Parathyroid adenoma (tissue), 2 donors: ENCODE measurements around the gene CEP162.

Source experiments
- H2AFZ ChIP-seq: fragments of 300-600 bp; sonication (generic); one replicate; pipeline ENCODE4 v1.7.0; 2017; ENCODE audit warnings: antibody characterized with exemption, mild to moderate bottlenecking
- H3K27ac ChIP-seq: fragments of 300-600 bp; sonication (generic); one replicate; pipeline ENCODE4 v1.7.0; 2017
- H3K27me3 ChIP-seq: fragments of 300-600 bp; sonication (generic); one replicate; pipeline ENCODE4 v1.7.0; 2017; ENCODE audit warnings: low read length; ENCODE audit not compliant: control insufficient read depth, insufficient read depth
- H3K36me3 ChIP-seq: fragments of 300-600 bp; sonication (generic); one replicate; pipeline ENCODE4 v1.7.0; 2017; ENCODE audit warnings: low read length; ENCODE audit not compliant: control insufficient read depth, insufficient read depth
- H3K4me1 ChIP-seq: fragments of 300-600 bp; sonication (generic); one replicate; pipeline ENCODE4 v1.7.0; 2017; ENCODE audit warnings: control low read depth
- H3K4me2 ChIP-seq: fragments of 300-600 bp; sonication (generic); one replicate; pipeline ENCODE4 v1.7.0; 2017; ENCODE audit warnings: low read length
- H3K4me3 ChIP-seq: fragments of 300-600 bp; sonication (generic); one replicate; pipeline ENCODE4 v1.7.0; 2017; ENCODE audit warnings: low read depth, low read length
- H3K79me2 ChIP-seq: fragments of 300-600 bp; sonication (generic); one replicate; pipeline ENCODE4 v1.7.0; 2017; ENCODE audit warnings: control low read depth
- H3K9ac ChIP-seq: fragments of 300-600 bp; sonication (generic); one replicate; pipeline ENCODE4 v1.7.0; 2017; ENCODE audit warnings: mild to moderate bottlenecking
- H3K9me3 ChIP-seq: fragments of 300-600 bp; sonication (generic); one replicate; pipeline ENCODE4 v1.7.0; 2017; ENCODE audit warnings: low read length; ENCODE audit not compliant: control insufficient read depth
- TF ChIP-seq, protein P1 (sequence below): fragments of 300-600 bp; sonication (generic); IDR thresholded peaks from one replicate; pipeline ENCODE4 v1.7.0; 2017; ENCODE audit warnings: antibody characterized with exemption, mild to moderate bottlenecking
- donor health status: primary hyperparathyroidism.

CEP162 gene

DNA sequence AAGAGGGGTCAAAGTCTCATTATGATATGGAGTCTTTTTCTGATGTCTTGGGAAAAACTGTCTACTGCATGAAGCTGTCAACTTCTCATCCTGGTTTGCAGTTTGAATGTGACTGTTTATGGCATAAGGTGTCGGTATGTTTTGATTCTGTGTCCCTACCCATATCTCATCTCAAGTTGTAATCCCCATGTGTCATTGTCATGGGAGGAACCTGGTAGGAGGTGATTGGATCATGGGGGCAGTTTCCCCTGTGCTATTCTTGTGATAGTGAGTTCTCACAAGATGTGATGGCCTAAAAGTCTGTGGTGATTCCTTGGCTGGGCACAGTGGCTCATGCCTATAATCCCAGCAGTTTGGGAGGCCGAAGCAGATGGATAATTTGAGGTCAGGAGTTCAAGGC is 146.2 kb downstream of the CEP162 start:
- H3K9ac ChIP-seq: no peak overlapping the region
- TF ChIP-seq, protein P1, sequence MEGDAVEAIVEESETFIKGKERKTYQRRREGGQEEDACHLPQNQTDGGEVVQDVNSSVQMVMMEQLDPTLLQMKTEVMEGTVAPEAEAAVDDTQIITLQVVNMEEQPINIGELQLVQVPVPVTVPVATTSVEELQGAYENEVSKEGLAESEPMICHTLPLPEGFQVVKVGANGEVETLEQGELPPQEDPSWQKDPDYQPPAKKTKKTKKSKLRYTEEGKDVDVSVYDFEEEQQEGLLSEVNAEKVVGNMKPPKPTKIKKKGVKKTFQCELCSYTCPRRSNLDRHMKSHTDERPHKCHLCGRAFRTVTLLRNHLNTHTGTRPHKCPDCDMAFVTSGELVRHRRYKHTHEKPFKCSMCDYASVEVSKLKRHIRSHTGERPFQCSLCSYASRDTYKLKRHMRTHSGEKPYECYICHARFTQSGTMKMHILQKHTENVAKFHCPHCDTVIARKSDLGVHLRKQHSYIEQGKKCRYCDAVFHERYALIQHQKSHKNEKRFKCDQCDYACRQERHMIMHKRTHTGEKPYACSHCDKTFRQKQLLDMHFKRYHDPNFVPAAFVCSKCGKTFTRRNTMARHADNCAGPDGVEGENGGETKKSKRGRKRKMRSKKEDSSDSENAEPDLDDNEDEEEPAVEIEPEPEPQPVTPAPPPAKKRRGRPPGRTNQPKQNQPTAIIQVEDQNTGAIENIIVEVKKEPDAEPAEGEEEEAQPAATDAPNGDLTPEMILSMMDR: no peak
- no peaks in the 10 kb centered on the region for H3K4me1 ChIP-seq
- H3K27me3 ChIP-seq: no peaks in the 10 kb centered on the region
- no peak overlapping the region for H3K4me3 ChIP-seq
- H3K36me3 ChIP-seq: no peaks in the 10 kb centered on the region
- H3K4me2 ChIP-seq: no peak overlapping the region
- H3K27ac ChIP-seq: no peak overlapping the region
- H3K79me2 ChIP-seq: no peaks in the 10 kb centered on the region
- H3K9me3 ChIP-seq: no peaks in the 10 kb centered on the region
- no peak overlapping the region for H2AFZ ChIP-seq

DNA sequence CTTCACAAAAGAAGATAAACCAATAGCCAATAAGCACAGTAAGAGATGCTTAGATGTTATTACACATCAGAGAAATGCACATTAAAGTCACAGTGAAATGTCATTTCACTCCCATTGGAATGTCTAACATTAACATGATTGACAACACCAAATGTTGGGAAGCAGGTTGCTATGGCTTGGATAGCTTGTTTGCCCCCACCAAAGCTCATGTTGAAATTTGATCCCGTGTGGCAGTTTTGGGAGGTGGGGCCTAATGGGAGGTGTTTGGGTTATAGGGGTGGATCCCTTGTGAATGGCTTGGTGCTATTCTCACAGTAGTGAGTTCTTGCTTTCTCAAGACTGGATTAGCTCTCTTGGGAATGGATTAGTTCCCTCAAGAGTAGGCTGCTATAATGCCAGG is 149.1 kb downstream of the CEP162 start:
- H3K4me3 ChIP-seq: no peak overlapping the region
- no peaks in the 10 kb centered on the region for H3K4me1 ChIP-seq
- H3K9ac ChIP-seq: no peak overlapping the region
- no peak overlapping the region for H2AFZ ChIP-seq
- H3K27ac ChIP-seq: no peak overlapping the region
- no peaks in the 10 kb centered on the region for H3K79me2 ChIP-seq
- H3K4me2 ChIP-seq: no peak overlapping the region
- H3K9me3 ChIP-seq: no peaks in the 10 kb centered on the region
- H3K36me3 ChIP-seq: no peaks in the 10 kb centered on the region
- no peaks in the 10 kb centered on the region for H3K27me3 ChIP-seq
- TF ChIP-seq, protein P1: no peak

DNA sequence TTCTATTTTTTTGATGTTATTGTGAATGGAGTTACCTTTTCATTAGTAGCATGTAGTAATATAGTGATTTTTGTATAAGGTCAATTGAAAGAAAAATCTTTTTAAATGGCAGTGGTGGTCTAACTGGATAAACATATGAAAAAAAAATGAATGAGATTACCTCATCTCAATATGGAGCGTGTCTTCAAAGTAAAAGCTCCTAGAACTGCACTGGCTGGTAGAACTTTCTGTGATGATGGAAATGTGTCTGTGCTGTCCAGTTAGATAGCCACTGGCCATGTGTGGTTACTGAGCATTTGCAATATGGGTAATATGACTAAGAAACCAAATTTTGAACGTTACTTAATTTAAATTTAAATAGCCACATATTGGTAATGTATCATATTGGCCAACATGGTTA is 149.8 kb downstream of the CEP162 start:
- H3K4me3 ChIP-seq: no peak overlapping the region
- no peak overlapping the region for H3K9ac ChIP-seq
- H3K27ac ChIP-seq: no peak overlapping the region
- TF ChIP-seq, protein P1: no peak
- no peak overlapping the region for H2AFZ ChIP-seq
- no peaks in the 10 kb centered on the region for H3K9me3 ChIP-seq
- no peak overlapping the region for H3K4me2 ChIP-seq
- no peaks in the 10 kb centered on the region for H3K27me3 ChIP-seq
- no peaks in the 10 kb centered on the region for H3K4me1 ChIP-seq
- no peaks in the 10 kb centered on the region for H3K36me3 ChIP-seq
- H3K79me2 ChIP-seq: no peaks in the 10 kb centered on the region

DNA sequence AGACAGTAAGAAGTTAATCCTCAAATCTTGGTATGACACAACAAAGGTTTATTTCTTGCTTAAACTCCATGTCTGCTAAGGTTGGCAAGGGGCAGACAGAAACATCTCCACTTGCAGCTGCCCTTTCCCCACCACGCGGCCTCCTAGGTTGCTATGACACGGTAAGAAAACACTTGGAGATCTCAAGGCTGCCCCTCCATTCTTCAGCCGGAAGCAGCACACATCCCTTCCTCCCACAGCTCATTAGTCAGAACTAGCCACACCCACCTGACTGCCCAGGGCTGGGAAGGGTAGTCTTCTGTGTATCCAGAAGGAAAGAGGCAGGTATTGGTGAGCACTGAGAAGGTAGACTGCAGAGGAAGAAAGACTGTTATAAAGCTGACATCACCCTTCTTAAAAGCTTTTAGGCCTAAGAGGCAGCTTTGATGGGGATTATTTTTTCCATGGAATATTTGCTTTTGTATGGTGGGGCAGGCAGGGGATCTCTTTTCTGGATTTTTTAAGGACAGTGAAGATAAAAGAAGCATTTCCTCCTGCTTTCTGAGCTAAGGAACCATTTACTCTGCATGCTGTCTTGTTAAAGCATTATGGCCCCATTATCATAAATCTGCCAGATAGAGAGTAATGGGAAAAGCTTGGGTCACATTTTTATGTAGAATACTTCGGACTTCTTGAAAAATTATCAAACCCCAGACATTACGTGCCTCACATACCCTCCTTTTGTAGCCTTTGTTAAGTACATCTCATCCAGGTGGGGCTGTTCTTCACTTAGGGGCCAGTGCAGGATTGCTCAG is 152.3 kb downstream of the CEP162 start:
- no peak overlapping the region for H3K4me3 ChIP-seq
- H3K9ac ChIP-seq: no peak overlapping the region
- H3K4me2 ChIP-seq: no peak overlapping the region
- no peaks in the 10 kb centered on the region for H3K9me3 ChIP-seq
- no peaks in the 10 kb centered on the region for H3K4me1 ChIP-seq
- no peak overlapping the region for H3K27ac ChIP-seq
- no peaks in the 10 kb centered on the region for H3K27me3 ChIP-seq
- H2AFZ ChIP-seq: no peak overlapping the region
- no peaks in the 10 kb centered on the region for H3K36me3 ChIP-seq
- no peaks in the 10 kb centered on the region for H3K79me2 ChIP-seq
- TF ChIP-seq, protein P1: no peak
